HL-60/S4 treated with retinoic acid at 250 ng/mL for 4 days and 3 days (cell line): ENCODE measurements around the gene KRCC1.

ENCODE experiments used
- in situ Hi-C: fragments of 300-500 bp; cut with MboI; formaldehyde crosslinking; loops from 2 replicates; pipeline ENCODE4 v1.7.0; 2022; ENCODE audit warnings: low sequenced_read_pairs

KRCC1 gene

GRCh38 chr2:88055371-88056128 is at the start of gene KRCC1:
Gene KRCC1, minus strand, starts transcription at chr2:88055783. Its CDS starts 27,220 bp downstream, at chr2:88028563.
- in situ Hi-C loops, result loop anchor here (10.0 kb wide), 1 partner anchor 99 kb away; no protein-coding TSS in a partner anchor

- in situ Hi-C loops, result no loop called here
Observed at GRCh38 chr2:88100489-88100858, 44.9 kb upstream of the KRCC1 start.

- in situ Hi-C loops, result no loop called here
Observed at GRCh38 chr2:88099798-88100488, 44.4 kb upstream of the KRCC1 start.

GRCh38 chr2:88098558-88098900 is 42.9 kb upstream of the KRCC1 start:
- in situ Hi-C loops, result no loop called here

- in situ Hi-C loops, result no loop called here
Observed at GRCh38 chr2:88097891-88098557, 42.4 kb upstream of the KRCC1 start.

GRCh38 chr2:88097192-88097591 is 41.6 kb upstream of the KRCC1 start:
- in situ Hi-C loops, result no loop called here

- in situ Hi-C loops, result no loop called here
Observed at GRCh38 chr2:88096708-88097107, 41.1 kb upstream of the KRCC1 start.

GRCh38 chr2:88095022-88095421 is 39.4 kb upstream of the KRCC1 start:
- in situ Hi-C loops, result no loop called here

- in situ Hi-C loops, result no loop called here
Observed at GRCh38 chr2:88092773-88093172, 37.2 kb upstream of the KRCC1 start.

- in situ Hi-C loops, result no loop called here
Observed at GRCh38 chr2:88091943-88092342, 36.4 kb upstream of the KRCC1 start.

GRCh38 chr2:88090446-88091283 is 35.1 kb upstream of the KRCC1 start:
- in situ Hi-C loops, result no loop called here

GRCh38 chr2:88088999-88089398 is 33.4 kb upstream of the KRCC1 start:
- in situ Hi-C loops, result no loop called here

- in situ Hi-C loops, result no loop called here
Observed at GRCh38 chr2:88087763-88088162, 32.2 kb upstream of the KRCC1 start.

GRCh38 chr2:88087073-88087472 is 31.5 kb upstream of the KRCC1 start:
- in situ Hi-C loops, result no loop called here

GRCh38 chr2:88086401-88086800 is 30.8 kb upstream of the KRCC1 start:
- in situ Hi-C loops, result no loop called here

GRCh38 chr2:88085602-88086001 is 30.0 kb upstream of the KRCC1 start:
- in situ Hi-C loops, result no loop called here

GRCh38 chr2:88085099-88085498 is 29.5 kb upstream of the KRCC1 start:
- in situ Hi-C loops, result no loop called here

- in situ Hi-C loops, result no loop called here
Observed at GRCh38 chr2:88082781-88083180, 27.2 kb upstream of the KRCC1 start.

- in situ Hi-C loops, result no loop called here
Observed at GRCh38 chr2:88081924-88082608, 26.5 kb upstream of the KRCC1 start.

GRCh38 chr2:88080545-88080944 is 25.0 kb upstream of the KRCC1 start:
- in situ Hi-C loops, result no loop called here
